ENCODE data around the gene TBC1D1. TPM values are rescaled to one million over a fixed set of nuclear protein-coding genes. Genes with fewer than 3 reads are reported as not detected.

Gene TBC1D1
- polyA plus RNA-seq, 1 donor from 2014 or later = 23.2 TPM

- Histone ChIP-seq H3K9ac (ENCODE audit: low read length) (no peak overlapping the region), H4K20me1 (ENCODE audit: insufficient read depth) (no peaks in the 10 kb centered on the region), H3K9me2 (ENCODE audit: insufficient read depth, low read length) (no peaks in the 10 kb centered on the region), H2AFZ (ENCODE audit: low read depth, low read length) (no peak overlapping the region), H3K4me2 (ENCODE audit: low read length) (no peak overlapping the region), H3K27me3 (ENCODE audit: insufficient read depth, low read depth, low read length) (no peaks in the 10 kb centered on the region), H3K27ac (ENCODE audit: low read length) (no peak overlapping the region), H3F3A (ENCODE audit: insufficient read depth, low read length, poor library complexity, severe bottlenecking) (no peaks in the 10 kb centered on the region), H3K79me2 (replicated peaks; ENCODE audit: insufficient read depth, low read length) (no peaks in the 10 kb centered on the region), H3K36me3 (ENCODE audit: insufficient read depth, low read length) (no peaks in the 10 kb centered on the region), H3K9me3 (ENCODE audit: low read length) (no peaks in the 10 kb centered on the region), H3K4me3 (ENCODE audit: low read length) (no peak overlapping the region)
- TF ChIP-seq EZH2 (IDR thresholded peaks at IDR 0.05; ENCODE audit: borderline replicate concordance, insufficient read depth, low read length, poor library complexity, severe bottlenecking) (no peak), REST (IDR thresholded peaks at IDR 0.05; ENCODE audit: borderline replicate concordance) (no peak), CTCF (IDR thresholded peaks at IDR 0.05; ENCODE audit: poor library complexity, severe bottlenecking) (no peak), POLR2AphosphoS5 (IDR thresholded peaks at IDR 0.05) (no peak), TAF1 (IDR thresholded peaks at IDR 0.05; ENCODE audit: low read depth) (no peak), RAD21 (conservative IDR thresholded peaks at IDR 0.05) (no peak), MXI1 (conservative IDR thresholded peaks at IDR 0.05; ENCODE audit: poor library complexity, severe bottlenecking) (no peak), SMC3 (conservative IDR thresholded peaks at IDR 0.05; ENCODE audit: poor library complexity) (no peak), EP300 (conservative IDR thresholded peaks at IDR 0.05; ENCODE audit: poor library complexity, severe bottlenecking) (no peak)
Measured at GRCh38 chr4:38178392-38178995, 287.6 kb downstream of the TBC1D1 start.

- no peak overlapping the region for H2AFZ ChIP-seq (ENCODE audit: low read depth, low read length)
- no peaks in the 10 kb centered on the region for H4K20me1 ChIP-seq (ENCODE audit: insufficient read depth)
- H3K4me2 ChIP-seq (ENCODE audit: low read length) = no peak overlapping the region
- no peaks in the 10 kb centered on the region for H3F3A ChIP-seq (ENCODE audit: insufficient read depth, low read length, poor library complexity, severe bottlenecking)
- no peaks in the 10 kb centered on the region for H3K27me3 ChIP-seq (ENCODE audit: insufficient read depth, low read depth, low read length)
- no peaks in the 10 kb centered on the region for H3K9me3 ChIP-seq (ENCODE audit: low read length)
- no peak overlapping the region for H3K4me3 ChIP-seq (ENCODE audit: low read length)
- no peak overlapping the region for H3K9ac ChIP-seq (ENCODE audit: low read length)
- no peaks in the 10 kb centered on the region for H3K9me2 ChIP-seq (ENCODE audit: insufficient read depth, low read length)
- TF ChIP-seq REST (IDR thresholded peaks at IDR 0.05; ENCODE audit: borderline replicate concordance) (no peak), MXI1 (conservative IDR thresholded peaks at IDR 0.05; ENCODE audit: poor library complexity, severe bottlenecking) (no peak), SMC3 (conservative IDR thresholded peaks at IDR 0.05; ENCODE audit: poor library complexity) (peak; percentile 99), EP300 (conservative IDR thresholded peaks at IDR 0.05; ENCODE audit: poor library complexity, severe bottlenecking) (no peak), CTCF (IDR thresholded peaks at IDR 0.05; ENCODE audit: poor library complexity, severe bottlenecking) (peak; percentile 97), TAF1 (IDR thresholded peaks at IDR 0.05; ENCODE audit: low read depth) (no peak), POLR2AphosphoS5 (IDR thresholded peaks at IDR 0.05) (no peak), EZH2 (IDR thresholded peaks at IDR 0.05; ENCODE audit: borderline replicate concordance, insufficient read depth, low read length, poor library complexity, severe bottlenecking) (no peak), RAD21 (conservative IDR thresholded peaks at IDR 0.05) (peak; percentile 99)
- H3K79me2 ChIP-seq (replicated peaks; ENCODE audit: insufficient read depth, low read length) = no peaks in the 10 kb centered on the region
- H3K27ac ChIP-seq (ENCODE audit: low read length) = peak overlapping the region; percentile 12
- no peaks in the 10 kb centered on the region for H3K36me3 ChIP-seq (ENCODE audit: insufficient read depth, low read length)
Measured at GRCh38 chr4:38179690-38180377, 288.9 kb downstream of the TBC1D1 start.

All from neural cell (in vitro differentiated cells).